IPS DF 6.9 (cell line): ENCODE results near the gene MROH2A.
A peak's percentile ranks its signal among the peaks of the same experiment; 100 is the strongest.
"Not testable (repeated sequence)": the region's sequence is repeated elsewhere in the genome, so short reads cannot be mapped to it uniquely, and the experiment has no call there.

Experiments
- DNase-seq: peaks from one replicate; pipeline ENCODE4 v3.0.0-alpha.2; 2013; ENCODE audit warnings: low read depth, low spot score
- H3K27ac ChIP-seq: one replicate; pipeline ENCODE4 v1.5.1; 2013; ENCODE audit warnings: low read length, control low read depth
- H3K27me3 ChIP-seq: 2 replicates; pipeline ENCODE4 v1.6.1; 2013; ENCODE audit warnings: mild to moderate bottlenecking, low read length; ENCODE audit not compliant: control insufficient read depth, insufficient read depth
- H3K36me3 ChIP-seq: 2 replicates; pipeline ENCODE4 v1.6.1; 2013; ENCODE audit warnings: low read length; ENCODE audit not compliant: control insufficient read depth, insufficient read depth
- H3K4me1 ChIP-seq: 2 replicates; pipeline ENCODE4 v1.6.1; 2013; ENCODE audit warnings: low read length; ENCODE audit not compliant: control insufficient read depth, insufficient read depth
- H3K4me3 ChIP-seq: 2 replicates; pipeline ENCODE4 v1.5.1; 2013; ENCODE audit warnings: mild to moderate bottlenecking, low read length
- H3K9me3 ChIP-seq: 2 replicates; pipeline ENCODE4 v1.6.1; 2013; ENCODE audit warnings: low read length, inconsistent platforms; ENCODE audit not compliant: control insufficient read depth, insufficient read depth
- WGBS: extraction: QIAGEN DNeasy Blood & Tissue Kit; methylation state at CpG from one replicate; pipeline ENCODE4 v1.1.7; 2013; ENCODE audit warnings: mixed read lengths, missing lambda C conversion rate; ENCODE audit not compliant: insufficient read length, insufficient coverage; 5-methylcytosine and 5-hydroxymethylcytosine counted together

Gene MROH2A

GRCh38 chr2:233855345-233855744, 77.2 kb downstream of the MROH2A start:
- H3K27ac ChIP-seq = no peak overlapping the region
- no peaks in the 10 kb centered on the region for H3K27me3 ChIP-seq
- no peak for DNase-seq
- H3K4me1 ChIP-seq = 0 out of 2 replicates have a peak, but pooled peaks cover 2% of the 10 kb centered on the region
- H3K4me3 ChIP-seq = no peak overlapping the region
- peaks cover 11% of the 10 kb centered on the region for H3K36me3 ChIP-seq
- H3K9me3 ChIP-seq = no peaks in the 10 kb centered on the region
- WGBS = no CpG with 5 or more reads among the region's 5 CpGs

- no peaks in the 10 kb centered on the region for H3K27me3 ChIP-seq
- DNase-seq = no peak
- no CpG with 5 or more reads among the region's 5 CpGs for WGBS
- H3K27ac ChIP-seq = no peak overlapping the region
- peaks cover 5% of the 10 kb centered on the region for H3K36me3 ChIP-seq
- no peaks in the 10 kb centered on the region for H3K9me3 ChIP-seq
- 0 out of 2 replicates have a peak, but pooled peaks cover 2% of the 10 kb centered on the region for H3K4me1 ChIP-seq
- H3K4me3 ChIP-seq = no peak overlapping the region
Observed at GRCh38 chr2:233856184-233856583, 78.1 kb downstream of the MROH2A start.

- Histone ChIP-seq H3K27me3 (no peaks in the 10 kb centered on the region), H3K4me3 (no peak overlapping the region), H3K27ac (no peak overlapping the region), H3K9me3 (no peaks in the 10 kb centered on the region), H3K4me1 (0 out of 2 replicates have a peak, but pooled peaks cover 2% of the 10 kb centered on the region), H3K36me3 (no peaks in the 10 kb centered on the region)
- no CpG with 5 or more reads among the region's 9 CpGs for WGBS
- no peak for DNase-seq
Observed at GRCh38 chr2:233857511-233858141, 79.5 kb downstream of the MROH2A start.

- Histone ChIP-seq H3K4me1 (0 out of 2 replicates have a peak, but pooled peaks cover 2% of the 10 kb centered on the region), H3K27ac (no peak overlapping the region), H3K4me3 (no peak overlapping the region), H3K9me3 (no peaks in the 10 kb centered on the region), H3K36me3 (no peaks in the 10 kb centered on the region), H3K27me3 (no peaks in the 10 kb centered on the region)
- DNase-seq = no peak
- no CpG with 5 or more reads among the region's 4 CpGs for WGBS
Observed at GRCh38 chr2:233858331-233858730, 80.2 kb downstream of the MROH2A start.

- WGBS = no CpG with 5 or more reads among the region's 4 CpGs
- DNase-seq = no peak
Observed at GRCh38 chr2:233862261-233862768, 84.2 kb downstream of the MROH2A start.

GRCh38 chr2:233865838-233866237, 87.7 kb downstream of the MROH2A start:
- Histone ChIP-seq H3K36me3 (peaks cover 9% of the 10 kb centered on the region), H3K4me3 (no peak overlapping the region), H3K9me3 (no peaks in the 10 kb centered on the region), H3K27me3 (no peaks in the 10 kb centered on the region), H3K27ac (no peak overlapping the region), H3K4me1 (no peaks in the 10 kb centered on the region)
- DNase-seq = no peak
- WGBS = no CpG with 5 or more reads among the region's 3 CpGs

More at GRCh38 chr2:233862261-233862768, 84.2 kb downstream of the MROH2A start:
- H3K36me3 ChIP-seq = peaks cover 9% of the 10 kb centered on the region
- H3K27me3 ChIP-seq = no peaks in the 10 kb centered on the region
- H3K9me3 ChIP-seq = no peaks in the 10 kb centered on the region
- H3K27ac ChIP-seq = no peak overlapping the region
- H3K4me3 ChIP-seq = no peak overlapping the region
- no peaks in the 10 kb centered on the region for H3K4me1 ChIP-seq

GRCh38 chr2:233866479-233866878, 88.3 kb downstream of the MROH2A start:
- Histone ChIP-seq H3K4me3 (no peak overlapping the region), H3K4me1 (no peaks in the 10 kb centered on the region), H3K9me3 (no peaks in the 10 kb centered on the region), H3K36me3 (peaks cover 9% of the 10 kb centered on the region), H3K27ac (no peak overlapping the region), H3K27me3 (no peaks in the 10 kb centered on the region)
- WGBS = no CpG with 5 or more reads among the region's 11 CpGs
- no peak for DNase-seq

GRCh38 chr2:233867993-233868532, 89.9 kb downstream of the MROH2A start, which contains the start of gene MSL3B:
Gene MSL3B, minus strand, starts transcription at chr2:233868386.
- Histone ChIP-seq H3K4me3 (peak within 1 kb of the TSS; percentile 99), H3K27me3 (no peaks in the 10 kb centered on the region), H3K9me3 (no peaks in the 10 kb centered on the region), H3K27ac (no peak within 1 kb of the TSS), H3K4me1 (no peaks in the 10 kb centered on the region), H3K36me3 (peaks cover 9% of the 10 kb centered on the region)
- no peak for DNase-seq
- WGBS = no CpG with 5 or more reads among the region's 50 CpGs

- no peaks in the 10 kb centered on the region for H3K4me1 ChIP-seq
- WGBS = 100% methylated on average over 1 of the region's 4 CpGs
Observed at GRCh38 chr2:233871432-233871831, 93.3 kb downstream of the MROH2A start.

GRCh38 chr2:233872125-233872524, 94.0 kb downstream of the MROH2A start:
- H3K36me3 ChIP-seq, H3K27ac ChIP-seq, DNase-seq, H3K4me1 ChIP-seq, H3K9me3 ChIP-seq, H3K27me3 ChIP-seq, H3K4me3 ChIP-seq: not testable (repeated sequence)
- no CpG with 5 or more reads among the region's 2 CpGs for WGBS

More at GRCh38 chr2:233871432-233871831, 93.3 kb downstream of the MROH2A start:
- no peak overlapping the region for H3K27ac ChIP-seq
- no peak for DNase-seq
- no peaks in the 10 kb centered on the region for H3K27me3 ChIP-seq
- no peak overlapping the region for H3K4me3 ChIP-seq
- H3K9me3 ChIP-seq = no peaks in the 10 kb centered on the region
- H3K36me3 ChIP-seq = peaks cover 1% of the 10 kb centered on the region

GRCh38 chr2:233882353-233882752, 104.2 kb downstream of the MROH2A start:
- no peak overlapping the region for H3K27ac ChIP-seq
- H3K4me1 ChIP-seq = no peaks in the 10 kb centered on the region
- H3K36me3 ChIP-seq = no peaks in the 10 kb centered on the region
- no peaks in the 10 kb centered on the region for H3K9me3 ChIP-seq
- H3K27me3 ChIP-seq = no peaks in the 10 kb centered on the region
- DNase-seq = no peak
- H3K4me3 ChIP-seq = no peak overlapping the region
